ENCODE results near the gene LRRC46.

Gene LRRC46

GRCh38 chr17:47834756-47835155, 3.3 kb downstream of the LRRC46 start:
- no peak for DNase-seq

- no peak for DNase-seq
These were observed 5.1 kb downstream of the LRRC46 start for GRCh38 chr17:47836601-47837000.

GRCh38 chr17:47837401-47838039, 6.0 kb downstream of the LRRC46 start:
- no peak for DNase-seq

GRCh38 chr17:47838636-47839035, 7.2 kb downstream of the LRRC46 start:
- DNase-seq, result no peak

- DNase-seq, result no peak
These were observed 7.6 kb downstream of the LRRC46 start for GRCh38 chr17:47839071-47839470.

- DNase-seq, result no peak
These were observed 8.7 kb downstream of the LRRC46 start for GRCh38 chr17:47840001-47840741.

- peak; percentile 74 for DNase-seq
These were observed 9.4 kb downstream of the LRRC46 start, which contains the start of gene SCRN2 for GRCh38 chr17:47840742-47841487. TSS of gene SCRN2 (minus strand) at chr17:47841273. CDS start at chr17:47840843, 430 bp downstream.

GRCh38 chr17:47841488-47842291, 10.2 kb downstream of the LRRC46 start:
- no peak for DNase-seq

- no peak for DNase-seq
These were observed 11.9 kb downstream of the LRRC46 start for GRCh38 chr17:47843391-47843730.

- no peak for DNase-seq
These were observed 12.8 kb downstream of the LRRC46 start for GRCh38 chr17:47844227-47844626.

- DNase-seq, result no peak
These were observed 13.6 kb downstream of the LRRC46 start for GRCh38 chr17:47844814-47845715.

- no peak for DNase-seq
These were observed 14.2 kb downstream of the LRRC46 start for GRCh38 chr17:47845716-47846075.

GRCh38 chr17:47846716-47847340, 15.4 kb downstream of the LRRC46 start:
- DNase-seq, result no peak

GRCh38 chr17:47847341-47848197, 16.1 kb downstream of the LRRC46 start:
- DNase-seq, result no peak

- DNase-seq, result no peak
These were observed 16.7 kb downstream of the LRRC46 start for GRCh38 chr17:47848198-47848513.

GRCh38 chr17:47850373-47850691, 18.9 kb downstream of the LRRC46 start:
- no peak for DNase-seq

- DNase-seq, result no peak
These were observed 19.5 kb downstream of the LRRC46 start, which contains the start of gene SP6 for GRCh38 chr17:47850692-47851573. TSS of gene SP6 (minus strand) at chr17:47851163. CDS start at chr17:47848429, 2,734 bp downstream.

GRCh38 chr17:47851764-47852112, 20.3 kb downstream of the LRRC46 start:
- DNase-seq, result no peak

- DNase-seq, result no peak
These were observed 20.9 kb downstream of the LRRC46 start for GRCh38 chr17:47852113-47852949.

All from cortex of kidney (tissue), 1 donor.